ENCODE results near the gene P2RY8. TPM values are rescaled to one million over a fixed set of nuclear protein-coding genes. Genes with fewer than 3 reads are reported as not detected.

The P2RY8 gene
- total and polyA plus RNA-seq, 10 of the 15 experiments (the other 5 are each of a cell fraction or from before 2014, with no cell fraction given) = 2.0 to 64.4 (median 36.5) TPM

DNA sequence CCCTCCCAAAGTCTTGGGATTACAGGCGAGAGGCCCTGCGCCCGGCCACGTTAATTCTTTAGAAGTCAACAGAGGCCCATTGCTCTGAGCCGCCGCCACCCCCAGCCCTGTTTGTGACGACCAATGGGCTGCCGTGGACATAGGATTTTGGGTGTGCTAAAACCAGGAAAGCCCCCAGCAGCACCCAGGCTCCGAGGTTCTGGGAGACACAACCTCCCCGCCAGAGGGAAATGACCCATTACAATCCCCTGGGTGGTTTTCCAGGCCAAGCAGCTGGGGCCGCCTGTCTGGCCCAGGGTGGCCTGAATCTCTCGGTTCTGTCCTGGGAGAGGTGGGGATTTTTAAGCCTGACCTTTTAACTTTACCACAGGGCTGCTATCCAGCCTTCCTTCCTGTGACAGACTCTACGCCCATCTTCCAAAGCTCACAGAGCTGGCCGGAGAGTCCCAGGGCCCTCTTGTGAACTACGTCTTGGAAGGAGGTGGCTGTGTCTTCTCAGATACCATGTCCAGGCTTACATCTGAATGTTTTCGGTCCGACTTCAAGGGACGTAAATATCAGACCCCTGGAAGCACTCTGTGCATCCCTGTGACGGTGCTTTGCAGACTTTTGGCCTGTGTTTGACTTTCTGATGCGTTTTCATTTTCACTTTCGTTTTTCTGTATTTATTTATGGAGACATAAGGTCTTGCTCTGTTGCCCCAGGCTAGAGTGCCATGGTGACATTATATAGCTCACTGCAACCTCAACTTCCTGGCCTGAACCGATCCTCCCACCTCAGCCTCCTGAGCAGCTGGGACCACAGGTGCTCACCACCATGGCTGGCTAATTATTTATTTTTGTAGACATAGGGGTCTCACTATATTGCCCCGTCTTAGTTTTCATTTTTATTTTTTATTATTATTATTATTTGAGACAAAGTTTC is 36.0 kb downstream of the P2RY8 start (continued):
- no peak; the same call in 1 of the 2 replicates for TF ChIP-seq ZBTB40 (IDR thresholded peaks at IDR 0.05; ENCODE audit: borderline replicate concordance)
- TF ChIP-seq ZSCAN29 (IDR thresholded peaks at IDR 0.05) = no peak
- TF ChIP-seq CEBPB (IDR thresholded peaks at IDR 0.05; ENCODE audit: borderline replicate concordance in 1 of 2, low read depth in 2 of 2, low read length in 2 of 2) = no peak
- TF ChIP-seq ETV6 (conservative IDR thresholded peaks at IDR 0.05 in 1 of 2, IDR thresholded peaks at IDR 0.05 in 1 of 2; ENCODE audit: borderline replicate concordance in 1 of 2, low read depth in 1 of 2) = peak in 1 of 2 experiments; percentile 50; a peak in 2 of 4 replicates
- TF ChIP-seq NFXL1 (IDR thresholded peaks at IDR 0.05; ENCODE audit: borderline replicate concordance) = no peak
- TF ChIP-seq NR2C2 (IDR thresholded peaks at IDR 0.05; ENCODE audit: borderline replicate concordance, control insufficient read depth, insufficient read length, low read depth) = no peak
- TF ChIP-seq, protein P1, sequence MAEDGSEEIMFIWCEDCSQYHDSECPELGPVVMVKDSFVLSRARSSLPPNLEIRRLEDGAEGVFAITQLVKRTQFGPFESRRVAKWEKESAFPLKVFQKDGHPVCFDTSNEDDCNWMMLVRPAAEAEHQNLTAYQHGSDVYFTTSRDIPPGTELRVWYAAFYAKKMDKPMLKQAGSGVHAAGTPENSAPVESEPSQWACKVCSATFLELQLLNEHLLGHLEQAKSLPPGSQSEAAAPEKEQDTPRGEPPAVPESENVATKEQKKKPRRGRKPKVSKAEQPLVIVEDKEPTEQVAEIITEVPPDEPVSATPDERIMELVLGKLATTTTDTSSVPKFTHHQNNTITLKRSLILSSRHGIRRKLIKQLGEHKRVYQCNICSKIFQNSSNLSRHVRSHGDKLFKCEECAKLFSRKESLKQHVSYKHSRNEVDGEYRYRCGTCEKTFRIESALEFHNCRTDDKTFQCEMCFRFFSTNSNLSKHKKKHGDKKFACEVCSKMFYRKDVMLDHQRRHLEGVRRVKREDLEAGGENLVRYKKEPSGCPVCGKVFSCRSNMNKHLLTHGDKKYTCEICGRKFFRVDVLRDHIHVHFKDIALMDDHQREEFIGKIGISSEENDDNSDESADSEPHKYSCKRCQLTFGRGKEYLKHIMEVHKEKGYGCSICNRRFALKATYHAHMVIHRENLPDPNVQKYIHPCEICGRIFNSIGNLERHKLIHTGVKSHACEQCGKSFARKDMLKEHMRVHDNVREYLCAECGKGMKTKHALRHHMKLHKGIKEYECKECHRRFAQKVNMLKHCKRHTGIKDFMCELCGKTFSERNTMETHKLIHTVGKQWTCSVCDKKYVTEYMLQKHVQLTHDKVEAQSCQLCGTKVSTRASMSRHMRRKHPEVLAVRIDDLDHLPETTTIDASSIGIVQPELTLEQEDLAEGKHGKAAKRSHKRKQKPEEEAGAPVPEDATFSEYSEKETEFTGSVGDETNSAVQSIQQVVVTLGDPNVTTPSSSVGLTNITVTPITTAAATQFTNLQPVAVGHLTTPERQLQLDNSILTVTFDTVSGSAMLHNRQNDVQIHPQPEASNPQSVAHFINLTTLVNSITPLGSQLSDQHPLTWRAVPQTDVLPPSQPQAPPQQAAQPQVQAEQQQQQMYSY (CRISPR knock-in tag; IDR thresholded peaks at IDR 0.05) = no peak
- TF ChIP-seq ASH2L (IDR thresholded peaks at IDR 0.05; ENCODE audit: borderline replicate concordance, low read depth) = 0 out of 2 replicates have a peak, but pooled peaks have one; percentile 60
- TF ChIP-seq POLR2AphosphoS2 (IDR thresholded peaks at IDR 0.05; ENCODE audit: low read depth, low read length) = peak; percentile 57; the same call in 1 of the 2 replicates
